Immature natural killer cell (primary cell): Measurements from ENCODE around the gene GRIK4. TPM values are rescaled to one million over a fixed set of nuclear protein-coding genes. Genes with fewer than 3 reads are reported as not detected.
"Not testable (repeated sequence)": the region's sequence is repeated elsewhere in the genome, so short reads cannot be mapped to it uniquely, and the experiment has no call there.

Source experiments
- DNase-seq, 3 donors: peaks; one replicate each; pipeline ENCODE4 v3.0.0; 2022; ENCODE audit warnings: mixed read lengths in 1 of 3
- H3K27ac Mint-ChIP-seq, 6 donors: one replicate each; pipeline ENCODE4 v1.8.0; 2020; ENCODE audit warnings: mixed read lengths in 6 of 6, mild to moderate bottlenecking in 5 of 6, inconsistent platforms in 4 of 6, moderate library complexity in 3 of 6
- H3K27me3 Mint-ChIP-seq, 3 donors: one replicate each; pipeline ENCODE4 v1.8.0; 2020 to 2021; ENCODE audit warnings: low read depth in 3 of 3, mild to moderate bottlenecking in 3 of 3, mixed read lengths in 3 of 3, moderate library complexity in 3 of 3, inconsistent platforms in 1 of 3
- H3K36me3 Mint-ChIP-seq, 3 donors: one replicate each; pipeline ENCODE4 v1.8.0; 2020; ENCODE audit warnings: mixed read lengths in 3 of 3, inconsistent platforms in 2 of 3, mild to moderate bottlenecking in 2 of 3
- H3K4me1 Mint-ChIP-seq, 2 donors: one replicate each; pipeline ENCODE4 v1.8.0; 2020; ENCODE audit warnings: inconsistent platforms in 2 of 2, mild to moderate bottlenecking in 2 of 2, mixed read lengths in 2 of 2, moderate library complexity in 1 of 2
- H3K4me3 Mint-ChIP-seq, 5 donors: one replicate each; pipeline ENCODE4 v1.8.0; 2020; ENCODE audit warnings: mild to moderate bottlenecking in 5 of 5, mixed read lengths in 5 of 5, inconsistent platforms in 3 of 5, moderate library complexity in 3 of 5
- H3K9me3 Mint-ChIP-seq, 6 donors: one replicate each; pipeline ENCODE4 v1.8.0; 2020; ENCODE audit warnings: mild to moderate bottlenecking in 6 of 6, mixed read lengths in 6 of 6, inconsistent platforms in 4 of 6, moderate library complexity in 3 of 6
- polyA plus RNA-seq, 3 donors: library from polyadenylated mRNA; unstranded; fragments of 300-500 nt; fragmentation: Illumina TruSeq; gene quantifications; one replicate each; pipeline ENCODE4 v1.2.3, GENCODE V29; 2021

The GRIK4 gene
- polyA plus RNA-seq, 3 donors from 2014 or later, result 0.85 to 3.6 (median 2.0) TPM

DNA sequence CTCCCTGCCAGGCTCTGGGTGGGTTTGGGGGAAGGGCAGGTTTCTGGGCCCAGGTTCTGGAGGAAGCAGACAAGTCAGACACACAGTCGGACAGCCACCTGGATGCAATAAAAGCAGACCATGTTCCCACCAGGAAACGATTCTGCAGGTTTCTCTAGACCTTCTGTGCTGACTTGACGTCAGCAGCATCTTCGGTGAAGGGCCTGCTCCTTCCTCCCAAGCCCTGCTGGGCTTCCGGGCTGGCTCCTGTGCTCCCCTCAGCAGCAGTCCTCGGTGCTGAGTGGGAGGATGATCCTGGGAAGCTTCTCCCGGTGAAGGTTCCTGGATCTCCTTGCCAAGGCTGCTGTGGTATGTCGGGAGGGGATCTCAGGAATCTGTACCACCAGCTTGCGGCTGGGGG, 240.0 kb downstream of the GRIK4 start:
- H3K27ac Mint-ChIP-seq, result peak overlapping the region in 1 of 6 donors; percentile 9
- no peaks in the 10 kb centered on the region for H3K9me3 Mint-ChIP-seq
- H3K4me3 Mint-ChIP-seq, result no peak overlapping the region
- H3K4me1 Mint-ChIP-seq, result peaks cover 0 to 20% of the 10 kb centered on the region in 2 donors
- H3K27me3 Mint-ChIP-seq, result peaks cover 2 to 5% (median 2%) of the 10 kb centered on the region in 3 donors
- DNase-seq, result no peak
- H3K36me3 Mint-ChIP-seq, result no peaks in the 10 kb centered on the region

GRCh38 chr11:120752668-120753067, 241.1 kb downstream of the GRIK4 start:
- H3K36me3 Mint-ChIP-seq, result no peaks in the 10 kb centered on the region
- H3K4me3 Mint-ChIP-seq, result no peak overlapping the region
- H3K4me1 Mint-ChIP-seq, result peaks cover 9 to 31% of the 10 kb centered on the region in 2 donors
- no peak for DNase-seq
- H3K27me3 Mint-ChIP-seq, result peaks cover 2 to 5% (median 2%) of the 10 kb centered on the region in 3 donors
- peak overlapping the region in 2 of 6 donors; percentile 34 to 62 for H3K27ac Mint-ChIP-seq
- H3K9me3 Mint-ChIP-seq, result no peaks in the 10 kb centered on the region

DNA sequence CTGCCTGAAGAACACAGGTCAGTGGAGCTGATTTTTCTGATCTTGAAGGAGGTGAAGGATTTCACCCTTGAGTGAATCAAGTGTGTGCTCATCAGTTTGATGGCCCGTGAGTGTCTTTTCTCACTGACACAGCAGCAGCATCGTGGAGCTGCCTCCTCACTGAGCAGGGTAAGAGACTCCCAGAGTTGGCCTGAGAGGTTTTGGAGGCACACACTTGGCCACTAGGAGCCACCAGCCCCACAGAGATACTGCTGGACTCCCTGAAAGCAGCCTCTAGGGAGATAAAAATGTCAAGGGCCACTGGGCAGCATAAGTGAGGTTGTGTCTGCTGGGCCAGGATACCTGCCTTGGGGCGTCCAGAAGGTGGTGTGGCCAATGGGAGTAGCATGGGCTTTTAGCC, 245.4 kb downstream of the GRIK4 start:
- Mint-ChIP-seq H3K4me1 (peaks cover 16 to 37% of the 10 kb centered on the region in 2 donors), H3K4me3 (peak overlapping the region in 1 of 5 donors; percentile 26), H3K27ac (peak overlapping the region in 4 of 6 donors; percentile 7 to 64 (median 44)), H3K36me3 (no peaks in the 10 kb centered on the region), H3K9me3 (no peaks in the 10 kb centered on the region), H3K27me3 (peaks cover 2 to 8% (median 6%) of the 10 kb centered on the region in 3 donors)
- DNase-seq, result peak; percentile 9 to 33 (median 29)

DNA sequence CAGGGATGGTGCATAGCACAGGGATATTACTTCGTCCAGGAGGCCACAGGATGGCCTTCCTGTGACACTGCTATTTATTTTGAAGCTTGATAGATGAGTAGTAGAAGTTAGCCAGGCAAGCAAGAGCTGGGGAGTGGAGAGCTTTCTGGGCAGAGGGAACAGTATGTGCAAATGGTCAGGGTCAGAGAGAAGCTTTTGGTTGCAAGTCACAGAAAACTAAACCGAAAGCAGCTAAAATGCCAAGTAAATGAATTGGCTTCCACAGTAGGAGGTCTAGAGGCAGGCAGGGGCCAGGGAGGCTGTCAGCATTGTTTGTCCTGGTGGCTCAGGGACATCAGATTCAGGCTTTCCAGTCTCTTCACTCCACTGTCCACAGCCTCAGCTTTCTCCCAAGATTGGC, 247.5 kb downstream of the GRIK4 start:
- Mint-ChIP-seq H3K27me3 (peaks cover 2 to 9% (median 4%) of the 10 kb centered on the region in 3 donors), H3K9me3 (no peaks in the 10 kb centered on the region), H3K36me3 (peaks cover 0 to 5% (median 0%) of the 10 kb centered on the region in 3 donors), H3K27ac (peak overlapping the region in 2 of 6 donors; percentile 12 to 47), H3K4me1 (peaks cover 16 to 33% of the 10 kb centered on the region in 2 donors), H3K4me3 (no peak overlapping the region)
- no peak for DNase-seq

GRCh38 chr11:120765710-120766109, 254.2 kb downstream of the GRIK4 start:
- Mint-ChIP-seq H3K4me1 (peaks cover 20 to 37% of the 10 kb centered on the region in 2 donors), H3K36me3 (peaks cover 3 to 15% (median 13%) of the 10 kb centered on the region in 3 donors), H3K27ac (peak overlapping the region in 1 of 6 donors; percentile 46), H3K27me3 (peaks cover 0 to 15% (median 14%) of the 10 kb centered on the region in 3 donors), H3K9me3 (peaks cover 0 to 18% (median 10%) of the 10 kb centered on the region in 6 donors)
- DNase-seq, H3K4me3 Mint-ChIP-seq: not testable (repeated sequence)

GRCh38 chr11:120766318-120766717, 254.8 kb downstream of the GRIK4 start:
- DNase-seq, result no peak
- H3K27ac Mint-ChIP-seq, result no peak overlapping the region
- H3K9me3 Mint-ChIP-seq, result peaks cover 0 to 18% (median 10%) of the 10 kb centered on the region in 6 donors
- peaks cover 0 to 19% (median 15%) of the 10 kb centered on the region in 3 donors for H3K27me3 Mint-ChIP-seq
- peaks cover 20 to 33% of the 10 kb centered on the region in 2 donors for H3K4me1 Mint-ChIP-seq
- no peak overlapping the region for H3K4me3 Mint-ChIP-seq
- H3K36me3 Mint-ChIP-seq, result peaks cover 3 to 15% (median 13%) of the 10 kb centered on the region in 3 donors

GRCh38 chr11:120768949-120769348, 257.4 kb downstream of the GRIK4 start:
- H3K9me3 Mint-ChIP-seq, result peaks cover 0 to 18% (median 10%) of the 10 kb centered on the region in 6 donors
- no peak overlapping the region for H3K4me3 Mint-ChIP-seq
- no peak for DNase-seq
- no peak overlapping the region for H3K27ac Mint-ChIP-seq
- peaks cover 3 to 22% (median 13%) of the 10 kb centered on the region in 3 donors for H3K27me3 Mint-ChIP-seq
- H3K4me1 Mint-ChIP-seq, result peaks cover 30 to 44% of the 10 kb centered on the region in 2 donors
- H3K36me3 Mint-ChIP-seq, result peaks cover 3 to 13% (median 10%) of the 10 kb centered on the region in 3 donors

- Mint-ChIP-seq H3K36me3 (peaks cover 3 to 13% (median 8%) of the 10 kb centered on the region in 3 donors), H3K27ac (no peak overlapping the region), H3K4me3 (no peak overlapping the region), H3K4me1 (peaks cover 40 to 53% of the 10 kb centered on the region in 2 donors), H3K9me3 (peaks cover 0 to 18% (median 10%) of the 10 kb centered on the region in 6 donors), H3K27me3 (peaks cover 3 to 21% (median 15%) of the 10 kb centered on the region in 3 donors)
- no peak for DNase-seq
Measured at GRCh38 chr11:120769906-120770305, 258.4 kb downstream of the GRIK4 start.

DNA sequence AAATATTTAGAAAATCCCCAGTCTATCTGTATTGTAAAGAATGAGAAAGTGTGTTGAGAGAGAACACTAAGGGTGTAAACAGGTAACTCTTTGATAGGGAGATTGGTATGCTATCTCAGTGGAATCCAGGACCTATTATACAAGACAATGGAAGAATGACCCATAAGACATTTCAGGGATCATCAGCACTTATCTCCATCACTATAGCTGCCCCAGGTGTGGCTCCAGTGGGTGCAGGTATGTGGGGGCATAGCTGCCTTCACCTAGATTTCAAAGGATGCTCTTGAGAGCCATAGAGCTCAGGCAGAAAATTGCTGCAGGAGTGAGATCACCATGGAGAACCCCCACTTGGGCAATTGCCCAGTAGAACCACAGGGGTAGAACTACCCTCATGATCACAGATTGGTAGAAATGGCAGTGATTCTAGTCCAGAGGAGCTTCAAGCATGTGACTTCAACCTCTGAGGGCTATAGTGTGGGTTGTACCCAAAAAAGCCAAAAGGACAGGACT, 260.1 kb downstream of the GRIK4 start:
- H3K4me1 Mint-ChIP-seq, result peaks cover 42 to 54% of the 10 kb centered on the region in 2 donors
- no peak for DNase-seq
- H3K4me3 Mint-ChIP-seq, result no peak overlapping the region
- peaks cover 3 to 23% (median 13%) of the 10 kb centered on the region in 3 donors for H3K27me3 Mint-ChIP-seq
- H3K27ac Mint-ChIP-seq, result no peak overlapping the region
- peaks cover 3 to 13% (median 5%) of the 10 kb centered on the region in 3 donors for H3K36me3 Mint-ChIP-seq
- peaks cover 0 to 16% (median 8%) of the 10 kb centered on the region in 6 donors for H3K9me3 Mint-ChIP-seq

GRCh38 chr11:120773501-120774031, 262.0 kb downstream of the GRIK4 start:
- no peak for DNase-seq
- Mint-ChIP-seq H3K4me1 (peaks cover 25 to 40% of the 10 kb centered on the region in 2 donors), H3K4me3 (peak overlapping the region in 2 of 5 donors; percentile 16 to 22), H3K36me3 (peaks cover 0 to 3% (median 0%) of the 10 kb centered on the region in 3 donors), H3K9me3 (peaks cover 0 to 4% (median 3%) of the 10 kb centered on the region in 6 donors), H3K27me3 (peaks cover 3 to 17% (median 8%) of the 10 kb centered on the region in 3 donors), H3K27ac (peak overlapping the region in 4 of 6 donors; percentile 5 to 90 (median 72))

DNA sequence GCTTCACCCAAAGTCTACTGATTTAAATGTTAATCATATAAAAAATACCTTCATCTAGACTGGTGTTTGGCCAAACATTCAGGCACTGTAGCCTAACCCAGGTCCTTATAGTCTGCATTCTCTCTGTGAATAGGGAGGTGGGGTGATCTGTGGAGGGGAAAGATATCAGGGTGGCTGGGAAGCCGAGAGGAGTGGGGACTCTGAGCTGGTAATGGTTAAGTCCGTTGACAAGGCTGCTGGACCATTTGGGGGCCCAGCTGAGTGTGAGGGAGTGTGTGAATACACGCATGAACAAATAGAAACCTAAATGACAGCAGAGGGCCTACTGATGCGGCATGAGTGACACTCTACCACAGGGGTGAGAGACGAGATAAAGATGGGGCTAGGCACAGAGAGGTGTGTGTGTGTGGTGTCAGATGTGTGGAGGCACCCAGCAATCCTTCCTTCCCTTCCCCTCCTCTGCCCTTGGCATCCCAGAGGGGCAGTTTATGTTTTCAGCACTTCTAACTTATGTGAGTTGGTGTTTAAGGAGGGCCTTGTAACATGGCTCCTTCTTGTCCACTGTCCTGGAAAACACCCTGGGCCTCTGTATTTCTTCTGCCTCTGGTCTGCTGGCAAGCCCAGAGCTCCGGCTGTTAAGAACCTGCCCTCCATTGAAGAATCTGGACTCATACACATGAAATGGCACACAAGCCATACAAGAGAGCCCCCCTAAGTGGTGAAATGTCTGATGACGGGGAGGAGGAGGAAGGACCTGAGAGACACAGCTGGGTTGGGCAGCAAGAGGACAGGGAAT, 263.2 kb downstream of the GRIK4 start:
- Mint-ChIP-seq H3K4me3 (peak overlapping the region in 4 of 5 donors; percentile 1 to 31 (median 19)), H3K36me3 (no peaks in the 10 kb centered on the region), H3K27ac (peak overlapping the region; percentile 63 to 91 (median 86)), H3K4me1 (peaks cover 25 to 44% of the 10 kb centered on the region in 2 donors), H3K27me3 (peaks cover 3 to 17% (median 5%) of the 10 kb centered on the region in 3 donors), H3K9me3 (peaks cover 0 to 5% (median 0%) of the 10 kb centered on the region in 6 donors)
- DNase-seq, result peak; percentile 29 to 53 (median 33)

- DNase-seq, result no peak
- H3K27ac Mint-ChIP-seq, result peak overlapping the region in 1 of 6 donors; percentile 13
- no peak overlapping the region for H3K4me3 Mint-ChIP-seq
- H3K4me1 Mint-ChIP-seq, result peaks cover 29 to 45% of the 10 kb centered on the region in 2 donors
- H3K27me3 Mint-ChIP-seq, result peaks cover 3 to 15% (median 5%) of the 10 kb centered on the region in 3 donors
- H3K9me3 Mint-ChIP-seq, result peaks cover 0 to 2% (median 0%) of the 10 kb centered on the region in 6 donors
- H3K36me3 Mint-ChIP-seq, result no peaks in the 10 kb centered on the region
Measured at GRCh38 chr11:120775986-120776951, 264.7 kb downstream of the GRIK4 start.
